ENCODE data around the gene TBC1D30. TPM values are rescaled to one million over a fixed set of nuclear protein-coding genes. Genes with fewer than 3 reads are reported as not detected.

TBC1D30 gene
- total and polyA plus RNA-seq, 7 donors = 0.36 to 4.3 (median 2.3) TPM

DNA sequence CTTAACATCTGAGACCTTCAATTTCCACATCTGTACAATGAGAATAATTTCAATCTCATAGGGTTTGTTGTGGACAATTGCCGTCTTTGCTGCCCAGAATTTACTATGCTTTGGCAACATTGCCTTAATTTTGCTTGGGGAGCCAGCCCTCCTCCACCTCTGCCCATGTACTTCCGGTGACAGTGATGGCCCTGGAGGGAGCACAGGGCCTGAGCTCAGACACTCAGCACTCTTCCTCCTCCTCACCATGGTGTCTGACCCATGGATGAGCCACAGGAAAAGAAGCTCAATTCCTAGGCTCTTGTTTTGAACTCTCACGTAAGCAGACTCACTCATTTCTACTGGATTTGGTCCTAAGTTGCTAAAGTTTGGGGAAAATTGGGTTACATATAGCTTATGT lies 58.2 kb downstream of the TBC1D30 start:
- intact Hi-C loops (cut with DNase I) = no loop called here
- TF ChIP-seq POLR2AphosphoS5 (IDR thresholded peaks at IDR 0.05) (no peak), POLR2A (IDR thresholded peaks at IDR 0.05) (no peak), EP300 (IDR thresholded peaks at IDR 0.05) (no peak), CTCF (IDR thresholded peaks at IDR 0.05) (no peak)
- H3K27me3 ChIP-seq = no peaks in the 10 kb centered on the region
- WGBS, 2 donors = 91 to 92% methylated on average over 3 of the region's 3 CpGs
- no peak for DNase-seq
- no peaks in the 10 kb centered on the region for H3K4me1 ChIP-seq
- H3K36me3 ChIP-seq = no peaks in the 10 kb centered on the region
- H3K4me3 ChIP-seq = no peak overlapping the region
- H3K27ac ChIP-seq = no peak overlapping the region
- no peaks in the 10 kb centered on the region for H3K9me3 ChIP-seq

- intact Hi-C loops (cut with DNase I) = no loop called here
- no peaks in the 10 kb centered on the region for H3K36me3 ChIP-seq
- H3K27me3 ChIP-seq = no peaks in the 10 kb centered on the region
- no peak overlapping the region for H3K27ac ChIP-seq
- no peak overlapping the region for H3K4me3 ChIP-seq
- no peak for TF ChIP-seq POLR2A (IDR thresholded peaks at IDR 0.05)
- no peak for TF ChIP-seq EP300 (IDR thresholded peaks at IDR 0.05)
- TF ChIP-seq CTCF (IDR thresholded peaks at IDR 0.05) = no peak
- no peak for TF ChIP-seq POLR2AphosphoS5 (IDR thresholded peaks at IDR 0.05)
- H3K9me3 ChIP-seq = no peaks in the 10 kb centered on the region
- DNase-seq = no peak
- 84 to 85% methylated on average over 17 of the region's 17 CpGs for WGBS, 2 donors
- H3K4me1 ChIP-seq = no peaks in the 10 kb centered on the region
These were observed 59.1 kb downstream of the TBC1D30 start for GRCh38 chr12:64883264-64884163.

DNA sequence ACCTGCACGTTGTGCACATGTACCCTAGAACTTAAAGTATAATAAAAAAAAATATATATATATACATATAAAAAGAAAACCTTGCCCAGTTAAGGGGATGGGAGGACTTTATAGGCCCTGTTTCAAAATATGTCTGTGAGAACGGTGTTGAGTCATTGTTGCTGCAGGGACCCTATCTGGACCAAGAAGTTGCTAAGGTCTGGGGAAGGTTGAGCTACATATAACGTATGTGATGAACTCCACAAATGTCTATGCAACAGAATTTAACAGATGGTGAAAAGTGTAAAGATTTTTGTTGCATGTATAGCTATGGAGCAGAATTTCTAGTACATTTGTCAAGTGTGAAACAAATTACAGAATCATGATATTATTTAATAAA lies 59.7 kb downstream of the TBC1D30 start:
- TF ChIP-seq EP300 (IDR thresholded peaks at IDR 0.05) (no peak), POLR2A (IDR thresholded peaks at IDR 0.05) (no peak), CTCF (IDR thresholded peaks at IDR 0.05) (no peak), POLR2AphosphoS5 (IDR thresholded peaks at IDR 0.05) (no peak)
- Histone ChIP-seq H3K4me1 (no peaks in the 10 kb centered on the region), H3K4me3 (no peak overlapping the region), H3K36me3 (no peaks in the 10 kb centered on the region), H3K9me3 (no peaks in the 10 kb centered on the region), H3K27me3 (no peaks in the 10 kb centered on the region), H3K27ac (no peak overlapping the region)
- no peak for DNase-seq
- WGBS, 2 donors = 75 to 91% methylated on average over 3 of the region's 3 CpGs
- intact Hi-C loops (cut with DNase I) = no loop called here

DNA sequence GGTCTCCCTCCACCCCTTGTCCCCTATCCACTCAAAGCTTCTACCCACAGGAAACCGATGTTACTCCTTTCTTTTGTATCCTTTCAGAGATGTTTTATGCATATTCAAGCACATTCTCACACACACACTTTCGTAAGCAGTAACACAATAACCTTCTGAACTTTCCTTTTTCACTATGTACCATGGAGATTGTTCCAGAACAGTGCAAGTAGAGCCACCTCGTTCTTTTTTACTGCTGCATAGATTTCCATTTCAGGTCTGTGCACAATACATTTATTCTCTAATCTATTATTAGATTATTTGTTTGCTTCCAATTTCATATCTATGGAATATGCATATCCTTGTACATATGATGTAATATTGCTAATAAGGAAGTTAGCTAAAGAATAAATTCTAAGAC lies 60.3 kb downstream of the TBC1D30 start:
- TF ChIP-seq EP300 (IDR thresholded peaks at IDR 0.05) (no peak), CTCF (IDR thresholded peaks at IDR 0.05) (no peak), POLR2AphosphoS5 (IDR thresholded peaks at IDR 0.05) (no peak), POLR2A (IDR thresholded peaks at IDR 0.05) (no peak)
- Histone ChIP-seq H3K4me1 (no peaks in the 10 kb centered on the region), H3K36me3 (no peaks in the 10 kb centered on the region), H3K9me3 (no peaks in the 10 kb centered on the region), H3K4me3 (no peak overlapping the region), H3K27ac (no peak overlapping the region), H3K27me3 (no peaks in the 10 kb centered on the region)
- WGBS, 2 donors = 88 to 95% methylated on average over 3 of the region's 3 CpGs
- intact Hi-C loops (cut with DNase I) = no loop called here
- no peak for DNase-seq
